Osteocyte (in vitro differentiated cells): ENCODE results near the gene GADD45G. TPM values are rescaled to one million over a fixed set of nuclear protein-coding genes. Genes with fewer than 3 reads are reported as not detected.
A peak's percentile ranks its signal among the peaks of the same experiment; 100 is the strongest.

Source experiments
- DNase-seq: peaks from one replicate; pipeline ENCODE4 v3.0.0; 2021; ENCODE audit warnings: mixed read lengths; ENCODE audit not compliant: unreplicated experiment; ENCODE audit errors: extremely low spot score
- H3K27ac Mint-ChIP-seq: one replicate; pipeline ENCODE4 v1.8.0; 2021; ENCODE audit warnings: mild to moderate bottlenecking, mixed read lengths; ENCODE audit not compliant: unreplicated experiment
- H3K27me3 Mint-ChIP-seq: one replicate; pipeline ENCODE4 v1.8.0; 2021; ENCODE audit warnings: mixed read lengths; ENCODE audit not compliant: unreplicated experiment
- H3K36me3 Mint-ChIP-seq: one replicate; pipeline ENCODE4 v1.8.0; 2021; ENCODE audit warnings: mixed read lengths; ENCODE audit not compliant: unreplicated experiment
- H3K4me1 Mint-ChIP-seq: one replicate; pipeline ENCODE4 v1.8.0; 2021; ENCODE audit warnings: mixed read lengths; ENCODE audit not compliant: unreplicated experiment
- H3K4me3 Mint-ChIP-seq: one replicate; pipeline ENCODE4 v1.8.0; 2021; ENCODE audit warnings: mild to moderate bottlenecking, moderate library complexity, mixed read lengths; ENCODE audit not compliant: unreplicated experiment
- H3K9me3 Mint-ChIP-seq: one replicate; pipeline ENCODE4 v1.8.0; 2021; ENCODE audit warnings: mixed read lengths; ENCODE audit not compliant: unreplicated experiment
- CTCF ChIP-seq: fragments of 200-600 bp; sonication (generic); IDR thresholded peaks from 2 replicates; pipeline ENCODE4 v1.5.0; 2021; ENCODE audit warnings: antibody characterized with exemption, mild to moderate bottlenecking, moderate library complexity
- total RNA-seq: library from RNA; stranded (reverse); gene quantifications from 2 replicates; pipeline ENCODE4 v1.2.1, GENCODE V29; 2021

Gene GADD45G
- total RNA-seq, 1 donor from 2014 or later, result 1.0 TPM

DNA sequence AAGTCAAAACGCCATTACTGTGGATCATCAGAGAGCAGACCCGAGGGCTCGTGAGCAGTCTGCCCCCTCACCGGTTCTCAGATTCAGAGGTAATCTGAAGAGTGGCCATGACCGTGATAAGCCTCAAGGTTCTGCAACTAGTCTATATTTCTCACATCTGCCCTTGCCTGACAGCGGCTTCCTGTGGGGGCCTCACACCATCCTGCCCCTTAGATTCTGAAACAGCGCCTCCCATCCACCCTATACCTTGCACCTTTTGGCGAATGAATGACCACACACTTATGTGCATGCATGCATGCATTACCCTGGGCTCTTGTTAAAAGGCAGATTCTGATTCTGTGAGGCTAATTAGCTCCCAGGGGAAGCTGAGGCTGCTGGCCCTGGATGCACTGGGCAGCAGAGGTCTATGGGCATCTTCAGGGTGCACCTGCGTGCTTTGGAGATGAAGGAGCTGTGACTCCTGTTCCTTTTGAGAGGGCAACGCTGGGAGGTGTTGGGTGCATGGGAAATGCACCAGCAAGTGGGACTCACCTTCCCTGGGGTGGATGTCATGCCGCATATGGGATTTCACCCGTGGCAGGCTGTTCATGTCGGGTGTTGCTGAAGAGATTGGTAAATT is 7.8 kb upstream of the GADD45G start:
- H3K4me3 Mint-ChIP-seq, result no peak overlapping the region
- peaks cover 35% of the 10 kb centered on the region for H3K27me3 Mint-ChIP-seq
- no peak for TF ChIP-seq CTCF
- no peaks in the 10 kb centered on the region for H3K36me3 Mint-ChIP-seq
- peaks cover 11% of the 10 kb centered on the region for H3K4me1 Mint-ChIP-seq
- no peaks in the 10 kb centered on the region for H3K9me3 Mint-ChIP-seq
- H3K27ac Mint-ChIP-seq, result no peak overlapping the region
- DNase-seq, result peak; percentile 57

DNA sequence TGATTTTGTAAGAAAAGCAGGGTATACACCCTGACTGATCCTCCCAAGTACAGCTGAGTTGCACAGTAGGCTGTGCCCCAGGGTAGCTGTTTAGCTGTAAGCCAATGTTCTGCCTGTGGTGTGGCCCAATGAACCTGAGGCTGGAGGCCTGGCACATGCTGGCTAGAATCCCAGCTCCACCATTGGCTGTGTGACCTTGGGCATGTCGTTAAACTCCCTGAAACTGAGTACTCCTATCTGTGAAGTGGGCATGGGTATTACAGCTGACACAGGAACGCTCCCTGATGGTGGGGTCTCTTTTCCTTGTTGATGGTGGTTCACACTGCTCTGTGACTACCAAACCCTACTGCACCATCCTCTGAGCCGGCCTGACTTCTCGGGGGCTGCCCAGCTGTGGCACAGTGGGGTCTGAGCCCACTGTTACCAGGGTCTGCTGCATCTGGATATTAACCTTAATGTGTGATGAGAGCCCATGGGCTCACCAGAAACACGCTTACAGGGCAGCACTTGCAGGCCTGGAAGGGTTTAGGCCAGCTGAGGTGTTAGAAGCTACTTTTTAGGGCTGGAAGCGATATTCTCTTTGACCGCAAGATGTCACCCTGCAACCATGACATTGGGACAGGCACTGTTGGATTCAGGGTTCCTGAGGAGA is 7.0 kb upstream of the GADD45G start:
- Mint-ChIP-seq H3K4me1 (peaks cover 7% of the 10 kb centered on the region), H3K27ac (no peak overlapping the region), H3K27me3 (peaks cover 35% of the 10 kb centered on the region), H3K9me3 (no peaks in the 10 kb centered on the region), H3K36me3 (no peaks in the 10 kb centered on the region), H3K4me3 (no peak overlapping the region)
- peak; percentile 78 for DNase-seq
- peak; percentile 82 for TF ChIP-seq CTCF

- Mint-ChIP-seq H3K4me3 (no peak overlapping the region), H3K4me1 (peaks cover 6% of the 10 kb centered on the region), H3K36me3 (no peaks in the 10 kb centered on the region), H3K27ac (no peak overlapping the region), H3K9me3 (no peaks in the 10 kb centered on the region), H3K27me3 (peaks cover 40% of the 10 kb centered on the region)
- TF ChIP-seq CTCF, result peak; percentile 6
- no peak for DNase-seq
Observed at GRCh38 chr9:89598363-89598713, 6.5 kb upstream of the GADD45G start.

- no peak for TF ChIP-seq CTCF
Observed at GRCh38 chr9:89598926-89599325, 5.9 kb upstream of the GADD45G start.

DNA sequence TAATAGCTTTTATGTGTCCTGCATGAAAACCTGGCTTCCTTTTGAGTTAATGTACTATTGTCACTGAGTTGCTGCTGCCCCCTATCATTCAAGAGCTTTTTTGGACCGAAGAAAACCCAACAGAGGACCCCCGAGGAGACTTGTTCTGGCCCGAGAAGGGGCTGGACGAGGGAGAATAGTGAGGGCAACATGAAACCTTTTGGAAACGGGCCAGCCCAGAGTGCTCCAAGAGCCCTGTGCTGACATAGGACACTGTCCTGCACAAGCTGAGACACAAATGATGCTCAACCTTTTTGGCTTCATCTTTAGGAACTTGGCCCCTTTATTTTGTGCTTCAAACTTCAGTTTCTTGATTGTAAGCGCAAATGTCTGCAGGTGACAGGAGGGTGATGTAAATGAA is 4.0 kb upstream of the GADD45G start:
- Mint-ChIP-seq H3K4me3 (no peak overlapping the region), H3K27me3 (peaks cover 44% of the 10 kb centered on the region), H3K4me1 (peaks cover 19% of the 10 kb centered on the region), H3K36me3 (no peaks in the 10 kb centered on the region), H3K27ac (no peak overlapping the region), H3K9me3 (no peaks in the 10 kb centered on the region)
- no peak for TF ChIP-seq CTCF
- DNase-seq, result peak; percentile 34

More at GRCh38 chr9:89598926-89599325, 5.9 kb upstream of the GADD45G start:
- no peak overlapping the region for H3K4me3 Mint-ChIP-seq
- H3K4me1 Mint-ChIP-seq, result peaks cover 8% of the 10 kb centered on the region
- no peaks in the 10 kb centered on the region for H3K9me3 Mint-ChIP-seq
- H3K36me3 Mint-ChIP-seq, result no peaks in the 10 kb centered on the region
- no peak overlapping the region for H3K27ac Mint-ChIP-seq
- peak; percentile 46 for DNase-seq
- peaks cover 42% of the 10 kb centered on the region for H3K27me3 Mint-ChIP-seq
